AG04449 (cell line): ENCODE measurements around the gene KCNQ1OT1.

Experiments used
- CTCF ChIA-PET: fragments of 350-600 bp; formaldehyde crosslinking; extraction: SDS; loops from one replicate; lab custom pipeline; 2021; ENCODE audit warnings: antibody characterized with exemption; lab: Yijun Ruan, JAX
- POLR2A ChIA-PET: fragments of 400-600, 350-600 bp; formaldehyde crosslinking; extraction: SDS; loops from one replicate; lab custom pipeline; 2020; ENCODE audit warnings: antibody characterized with exemption, inconsistent platforms; lab: Yijun Ruan, JAX
- DNase-seq: peaks from one replicate; pipeline ENCODE4 v3.0.0-alpha.2; 2010; ENCODE audit warnings: low read depth, low spot score
- H3K4me3 ChIP-seq: 2 replicates; pipeline ENCODE4 v1.5.1; 2011; ENCODE audit warnings: low read depth, mild to moderate bottlenecking, control low read depth, low read length
- CTCF ChIP-seq: IDR thresholded peaks from one replicate; pipeline ENCODE4 v1.5.1; 2011; ENCODE audit warnings: mild to moderate bottlenecking, moderate library complexity, low read length, control low read depth, inconsistent platforms; ENCODE audit not compliant: insufficient read depth; ENCODE audit errors: missing control alignments

The KCNQ1OT1 gene

GRCh38 chr11:2599561-2600189 is 100.1 kb downstream of the KCNQ1OT1 start:
- POLR2A ChIA-PET: no interaction called here
- no peak overlapping the region for H3K4me3 ChIP-seq
- CTCF ChIA-PET: no interaction called here
- no peak for TF ChIP-seq CTCF
- no peak for DNase-seq

GRCh38 chr11:2595204-2595603 is 104.6 kb downstream of the KCNQ1OT1 start:
- DNase-seq: no peak
- ChIA-PET CTCF (no interaction called here), POLR2A (no interaction called here)
- TF ChIP-seq CTCF: no peak
- H3K4me3 ChIP-seq: no peak overlapping the region

GRCh38 chr11:2594267-2594666 is 105.5 kb downstream of the KCNQ1OT1 start:
- DNase-seq: no peak
- TF ChIP-seq CTCF: no peak
- no peak overlapping the region for H3K4me3 ChIP-seq
- ChIA-PET CTCF (no interaction called here), POLR2A (no interaction called here)

- POLR2A ChIA-PET: no interaction called here
- TF ChIP-seq CTCF: no peak
- no peak for DNase-seq
- CTCF ChIA-PET: no interaction called here
- H3K4me3 ChIP-seq: no peak overlapping the region
Observed at GRCh38 chr11:2593393-2593950, 106.3 kb downstream of the KCNQ1OT1 start.

GRCh38 chr11:2592559-2593392 is 107.0 kb downstream of the KCNQ1OT1 start:
- H3K4me3 ChIP-seq: no peak overlapping the region
- TF ChIP-seq CTCF: no peak
- DNase-seq: no peak
- ChIA-PET POLR2A (no interaction called here), CTCF (no interaction called here)

GRCh38 chr11:2591805-2592204 is 108.0 kb downstream of the KCNQ1OT1 start:
- no peak for DNase-seq
- no peak overlapping the region for H3K4me3 ChIP-seq
- TF ChIP-seq CTCF: no peak
- POLR2A ChIA-PET: no interaction called here
- CTCF ChIA-PET: no interaction called here
